ENCODE measurements around the gene TF. TPM values are rescaled to one million over a fixed set of nuclear protein-coding genes. Genes with fewer than 3 reads are reported as not detected.

TF gene
- polyA plus RNA-seq, 3 donors, result 0.73 TPM; not detected in 2

DNA sequence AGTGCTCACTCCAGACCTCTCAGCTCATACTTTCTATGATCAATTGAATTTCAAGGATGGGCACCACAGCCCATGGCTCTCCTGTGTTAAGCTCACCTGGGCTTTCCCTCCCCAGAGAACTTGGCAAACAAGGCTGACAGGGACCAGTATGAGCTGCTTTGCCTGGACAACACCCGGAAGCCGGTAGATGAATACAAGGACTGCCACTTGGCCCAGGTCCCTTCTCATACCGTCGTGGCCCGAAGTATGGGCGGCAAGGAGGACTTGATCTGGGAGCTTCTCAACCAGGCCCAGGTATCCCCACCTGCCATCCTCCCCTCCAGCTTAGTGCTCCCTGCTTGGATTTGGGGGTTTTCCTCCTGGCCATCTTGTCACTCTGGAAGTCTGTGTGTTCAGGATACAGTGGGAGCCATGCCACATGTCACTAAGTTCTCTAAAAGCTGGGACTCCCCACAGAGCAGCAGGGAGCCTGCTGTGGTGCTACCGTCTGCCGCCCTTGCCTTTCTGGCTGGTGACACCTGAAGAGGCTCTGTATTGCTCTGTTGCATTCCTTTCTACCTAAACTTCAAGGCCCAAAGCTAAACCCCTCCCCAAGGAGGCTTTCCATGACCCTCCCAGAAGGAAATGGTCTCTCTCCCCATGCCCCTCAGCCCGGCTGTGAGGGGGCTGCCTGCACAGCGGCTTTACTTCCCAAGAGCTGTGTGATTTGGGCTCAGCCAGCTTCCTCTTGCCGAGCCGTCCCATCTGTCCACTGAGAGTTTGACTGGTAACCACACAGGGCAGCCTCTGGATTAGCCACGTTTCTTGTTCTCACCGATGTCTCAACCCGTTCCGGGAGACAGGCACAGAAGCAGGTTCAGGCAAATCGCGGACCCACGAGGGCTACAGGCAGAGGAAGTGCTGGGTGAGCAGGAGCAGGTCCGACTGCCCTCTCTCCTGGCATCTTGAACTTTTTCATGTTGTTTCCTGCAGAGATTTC, 10.8 kb downstream of the TF start:
- Histone ChIP-seq H3K4me2 (replicated peaks; ENCODE audit: extremely low read depth, low read length, poor library complexity, severe bottlenecking) (no peak overlapping the region), H3K27me3 (ENCODE audit: control insufficient read depth in 2 of 2, insufficient read depth in 2 of 2, low read length in 2 of 2) (peaks cover 0 to 2% of the 10 kb centered on the region in 2 donors), H3K9ac (ENCODE audit: insufficient read depth, low read length, poor library complexity, severe bottlenecking) (no peak overlapping the region), H3K9me3 (replicated peaks in 1 of 2; ENCODE audit: control insufficient read depth in 1 of 2, insufficient read depth in 1 of 2, low read length in 2 of 2) (no peaks in the 10 kb centered on the region), H3K4me3 (replicated peaks in 1 of 3; ENCODE audit: low read depth in 2 of 3, low read length in 3 of 3) (no peak overlapping the region), H3K27ac (ENCODE audit: low read depth in 1 of 2, low read length in 2 of 2) (no peak overlapping the region), H3K79me2 (ENCODE audit: insufficient read depth, low read length) (no peaks in the 10 kb centered on the region), H4K20me1 (ENCODE audit: insufficient read depth, low read length) (no peaks in the 10 kb centered on the region), H3K36me3 (replicated peaks in 1 of 2; ENCODE audit: control insufficient read depth in 1 of 2, insufficient read depth in 2 of 2, low read length in 2 of 2) (no peaks in the 10 kb centered on the region), H2AFZ (ENCODE audit: insufficient read depth, low read depth, low read length, poor library complexity, severe bottlenecking) (no peak overlapping the region), H3K4me1 (ENCODE audit: control insufficient read depth in 1 of 2, insufficient read depth in 2 of 2, low read length in 2 of 2) (no peaks in the 10 kb centered on the region)
- DNase-seq, result no peak
- Mint-ChIP-seq H3K27me3 (ENCODE audit: low read depth in 3 of 3) (peaks cover 3 to 6% (median 4%) of the 10 kb centered on the region in 3 donors), H3K4me1 (no peaks in the 10 kb centered on the region), H3K4me3 (no peak overlapping the region), H3K36me3 (no peaks in the 10 kb centered on the region), H3K9me3 (peaks cover 0 to 2% (median 0%) of the 10 kb centered on the region in 7 donors), H3K27ac (no peak overlapping the region)
- 87% methylated on average over 10 of the region's 20 CpGs for WGBS (ENCODE audit: insufficient coverage)
- intact Hi-C loops (cut with micrococcal nuclease), result no loop called here
- TF ChIP-seq, protein P1, sequence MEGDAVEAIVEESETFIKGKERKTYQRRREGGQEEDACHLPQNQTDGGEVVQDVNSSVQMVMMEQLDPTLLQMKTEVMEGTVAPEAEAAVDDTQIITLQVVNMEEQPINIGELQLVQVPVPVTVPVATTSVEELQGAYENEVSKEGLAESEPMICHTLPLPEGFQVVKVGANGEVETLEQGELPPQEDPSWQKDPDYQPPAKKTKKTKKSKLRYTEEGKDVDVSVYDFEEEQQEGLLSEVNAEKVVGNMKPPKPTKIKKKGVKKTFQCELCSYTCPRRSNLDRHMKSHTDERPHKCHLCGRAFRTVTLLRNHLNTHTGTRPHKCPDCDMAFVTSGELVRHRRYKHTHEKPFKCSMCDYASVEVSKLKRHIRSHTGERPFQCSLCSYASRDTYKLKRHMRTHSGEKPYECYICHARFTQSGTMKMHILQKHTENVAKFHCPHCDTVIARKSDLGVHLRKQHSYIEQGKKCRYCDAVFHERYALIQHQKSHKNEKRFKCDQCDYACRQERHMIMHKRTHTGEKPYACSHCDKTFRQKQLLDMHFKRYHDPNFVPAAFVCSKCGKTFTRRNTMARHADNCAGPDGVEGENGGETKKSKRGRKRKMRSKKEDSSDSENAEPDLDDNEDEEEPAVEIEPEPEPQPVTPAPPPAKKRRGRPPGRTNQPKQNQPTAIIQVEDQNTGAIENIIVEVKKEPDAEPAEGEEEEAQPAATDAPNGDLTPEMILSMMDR (IDR thresholded peaks at IDR 0.05), result no peak

DNA sequence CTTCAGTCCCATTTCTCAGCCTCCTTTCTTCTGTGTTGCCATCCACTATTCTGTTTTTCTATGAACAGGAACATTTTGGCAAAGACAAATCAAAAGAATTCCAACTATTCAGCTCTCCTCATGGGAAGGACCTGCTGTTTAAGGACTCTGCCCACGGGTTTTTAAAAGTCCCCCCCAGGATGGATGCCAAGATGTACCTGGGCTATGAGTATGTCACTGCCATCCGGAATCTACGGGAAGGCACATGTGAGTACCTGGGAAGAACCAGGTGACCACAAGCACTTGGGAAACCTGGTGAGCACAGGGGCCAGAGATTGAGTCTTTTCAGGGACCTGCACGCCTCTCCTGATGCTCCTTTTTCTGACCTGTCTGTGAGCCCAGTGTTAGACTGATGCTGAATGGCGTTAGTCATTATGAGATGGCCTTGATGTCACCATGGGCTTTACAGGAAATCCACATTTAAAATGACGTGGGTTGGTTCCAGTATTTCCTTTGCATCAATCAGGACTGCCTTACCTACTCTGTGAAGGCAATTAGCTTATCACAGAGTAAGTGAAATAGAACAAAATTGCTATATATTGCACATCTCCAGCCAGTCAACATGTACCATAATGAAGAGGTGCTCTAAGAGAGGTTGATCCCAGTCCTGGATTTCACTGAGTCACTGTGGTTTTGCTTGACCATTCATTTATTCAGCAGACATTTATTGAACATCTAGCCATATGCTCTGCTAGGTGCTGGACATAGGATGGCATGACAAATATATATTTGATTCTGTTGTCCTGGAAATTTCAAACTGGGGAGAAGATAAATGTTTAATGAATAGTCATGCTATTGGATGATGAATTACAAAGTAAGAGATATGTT, 11.7 kb downstream of the TF start:
- H3K27me3 ChIP-seq (ENCODE audit: control insufficient read depth in 2 of 2, insufficient read depth in 2 of 2, low read length in 2 of 2), result peaks cover 0 to 2% of the 10 kb centered on the region in 2 donors
- no peak overlapping the region for H3K4me2 ChIP-seq (replicated peaks; ENCODE audit: extremely low read depth, low read length, poor library complexity, severe bottlenecking)
- H3K4me3 ChIP-seq (replicated peaks in 1 of 3; ENCODE audit: low read depth in 2 of 3, low read length in 3 of 3), result no peak overlapping the region
- 95% methylated on average over 5 of the region's 6 CpGs for WGBS (ENCODE audit: insufficient coverage)
- H2AFZ ChIP-seq (ENCODE audit: insufficient read depth, low read depth, low read length, poor library complexity, severe bottlenecking), result no peak overlapping the region
- H4K20me1 ChIP-seq (ENCODE audit: insufficient read depth, low read length), result no peaks in the 10 kb centered on the region
- no peaks in the 10 kb centered on the region for H3K36me3 ChIP-seq (replicated peaks in 1 of 2; ENCODE audit: control insufficient read depth in 1 of 2, insufficient read depth in 2 of 2, low read length in 2 of 2)
- no peak overlapping the region for H3K9ac ChIP-seq (ENCODE audit: insufficient read depth, low read length, poor library complexity, severe bottlenecking)
- H3K36me3 Mint-ChIP-seq, result no peaks in the 10 kb centered on the region
- H3K4me1 Mint-ChIP-seq, result no peaks in the 10 kb centered on the region
- H3K4me3 Mint-ChIP-seq, result no peak overlapping the region
- H3K4me1 ChIP-seq (ENCODE audit: control insufficient read depth in 1 of 2, insufficient read depth in 2 of 2, low read length in 2 of 2), result no peaks in the 10 kb centered on the region
- no peak overlapping the region for H3K27ac ChIP-seq (ENCODE audit: low read depth in 1 of 2, low read length in 2 of 2)
- no peak for DNase-seq
- intact Hi-C loops (cut with micrococcal nuclease), result no loop called here
- no peaks in the 10 kb centered on the region for H3K79me2 ChIP-seq (ENCODE audit: insufficient read depth, low read length)
- TF ChIP-seq, protein P1 (IDR thresholded peaks at IDR 0.05), result no peak
- H3K27me3 Mint-ChIP-seq (ENCODE audit: low read depth in 3 of 3), result peaks cover 3 to 7% (median 6%) of the 10 kb centered on the region in 3 donors
- H3K9me3 Mint-ChIP-seq, result peaks cover 0 to 2% (median 0%) of the 10 kb centered on the region in 7 donors
- H3K27ac Mint-ChIP-seq, result no peak overlapping the region
- H3K9me3 ChIP-seq (replicated peaks in 1 of 2; ENCODE audit: control insufficient read depth in 1 of 2, insufficient read depth in 1 of 2, low read length in 2 of 2), result no peaks in the 10 kb centered on the region

Measured in CD14-positive monocyte (primary cell).